Astrocyte of the cerebellum (primary cell): ENCODE measurements around the gene PDE1C.

Experiments
- DNase-seq: peaks from one replicate; pipeline ENCODE4 v3.0.0-alpha.2; 2011; ENCODE audit warnings: low read depth
- H3K4me3 ChIP-seq: 2 replicates; pipeline ENCODE4 v1.5.1; 2011; ENCODE audit warnings: mild to moderate bottlenecking, low read depth, low read length, moderate library complexity
- CTCF ChIP-seq: IDR thresholded peaks from 2 replicates; pipeline ENCODE4 v1.5.1; 2012; ENCODE audit warnings: low read length, low read depth, moderate library complexity, mild to moderate bottlenecking; ENCODE audit errors: missing control alignments
- in situ Hi-C: cut with HindIII; loops from 2 replicates; pipeline ENCODE4 v1.10.0; 2017; ENCODE audit warnings: low sequenced_read_pairs

The PDE1C gene

GRCh38 chr7:31791881-31792280 is 278.3 kb downstream of the PDE1C start:
- in situ Hi-C loops = no loop called here
- no peak overlapping the region for H3K4me3 ChIP-seq
- no peak for TF ChIP-seq CTCF
- DNase-seq = no peak

GRCh38 chr7:31788883-31789680 is 281.1 kb downstream of the PDE1C start:
- H3K4me3 ChIP-seq = no peak overlapping the region
- no peak for DNase-seq
- no peak for TF ChIP-seq CTCF
- in situ Hi-C loops = no loop called here

GRCh38 chr7:31788445-31788844 is 281.8 kb downstream of the PDE1C start:
- H3K4me3 ChIP-seq = no peak overlapping the region
- peak; percentile 29 for DNase-seq
- in situ Hi-C loops = no loop called here
- TF ChIP-seq CTCF = no peak

GRCh38 chr7:31786326-31786725 is 283.9 kb downstream of the PDE1C start:
- in situ Hi-C loops = no loop called here
- DNase-seq = no peak
- H3K4me3 ChIP-seq = no peak overlapping the region
- TF ChIP-seq CTCF = no peak

GRCh38 chr7:31785101-31785500 is 285.1 kb downstream of the PDE1C start:
- DNase-seq = no peak
- in situ Hi-C loops = no loop called here
- TF ChIP-seq CTCF = no peak
- no peak overlapping the region for H3K4me3 ChIP-seq

GRCh38 chr7:31783221-31783620 is 287.0 kb downstream of the PDE1C start:
- H3K4me3 ChIP-seq = no peak overlapping the region
- no peak for TF ChIP-seq CTCF
- no peak for DNase-seq
- in situ Hi-C loops = no loop called here
